Neuronal stem cell (in vitro differentiated cells): ENCODE results near the gene KRT73.

Experiments
- DNase-seq: peaks from one replicate; pipeline ENCODE4 v3.0.0-alpha.2; 2013; ENCODE audit warnings: low spot score
- H2AFZ ChIP-seq: one replicate; pipeline ENCODE4 v1.6.1; 2013; ENCODE audit warnings: mild to moderate bottlenecking, low read length, inconsistent platforms
- H2AK5ac ChIP-seq: 2 replicates; pipeline ENCODE4 v1.6.1; 2013; ENCODE audit warnings: low read depth, mild to moderate bottlenecking, inconsistent platforms, low read length, moderate library complexity, mixed read lengths
- H2BK120ac ChIP-seq: 2 replicates; pipeline ENCODE4 v1.6.1; 2013; ENCODE audit warnings: low read depth, mild to moderate bottlenecking, inconsistent platforms, low read length, moderate library complexity, mixed read lengths
- H2BK12ac ChIP-seq: one replicate; pipeline ENCODE4 v1.6.1; 2013; ENCODE audit warnings: low read length, inconsistent platforms
- H2BK15ac ChIP-seq: 2 replicates; pipeline ENCODE4 v1.6.1; 2013; ENCODE audit warnings: mild to moderate bottlenecking, low read length, inconsistent platforms, mixed read lengths
- H2BK5ac ChIP-seq: one replicate; pipeline ENCODE4 v1.6.1; 2013; ENCODE audit warnings: inconsistent platforms, mild to moderate bottlenecking, low read length, moderate library complexity
- H3K14ac ChIP-seq: one replicate; pipeline ENCODE4 v1.6.1; 2013; ENCODE audit warnings: low read length, inconsistent platforms
- H3K18ac ChIP-seq: 2 replicates; pipeline ENCODE4 v1.6.1; 2013; ENCODE audit warnings: low read length, inconsistent platforms
- H3K23ac ChIP-seq: 2 replicates; pipeline ENCODE4 v1.6.1; 2013; ENCODE audit warnings: low read depth, mild to moderate bottlenecking, mixed read lengths, low read length, inconsistent platforms; ENCODE audit not compliant: poor library complexity
- H3K27ac ChIP-seq: replicated peaks from 3 replicates; pipeline ENCODE4 v1.5.1; 2013; ENCODE audit warnings: low read length, inconsistent platforms
- H3K27me3 ChIP-seq, 3 experiments: 2 replicates each; pipeline ENCODE4 v1.6.1; 2013; ENCODE audit warnings: low read length in 3 of 3, mild to moderate bottlenecking in 2 of 3, inconsistent platforms in 1 of 3, low read depth in 1 of 3, mixed read lengths in 1 of 3, moderate library complexity in 1 of 3; ENCODE audit not compliant: control insufficient read depth in 3 of 3, insufficient read depth in 3 of 3
- H3K36me3 ChIP-seq, 2 donors: replicated peaks in 1 of 2; 2 replicates each; pipeline ENCODE4 v1.6.1; 2013; ENCODE audit warnings: low read length in 2 of 2; ENCODE audit not compliant: control insufficient read depth in 2 of 2, insufficient read depth in 2 of 2
- H3K4ac ChIP-seq: 2 replicates; pipeline ENCODE4 v1.6.1; 2013; ENCODE audit warnings: inconsistent platforms, mild to moderate bottlenecking, low read length, moderate library complexity
- H3K4me1 ChIP-seq, 2 donors: 1 replicate in 1 of 2; 2 replicates in 1 of 2; pipeline ENCODE4 v1.6.1; 2013; ENCODE audit warnings: low read length in 2 of 2, low read depth in 1 of 2; ENCODE audit not compliant: control insufficient read depth in 2 of 2, insufficient read depth in 1 of 2
- H3K4me2 ChIP-seq: one replicate; pipeline ENCODE4 v1.6.1; 2013; ENCODE audit warnings: mild to moderate bottlenecking, low read length, inconsistent platforms; ENCODE audit not compliant: insufficient read depth, poor library complexity, severe bottlenecking
- H3K4me3 ChIP-seq, 2 donors: 2 replicates each; pipeline ENCODE4 v1.5.1; 2013; ENCODE audit warnings: low read length in 2 of 2, mild to moderate bottlenecking in 2 of 2, inconsistent platforms in 1 of 2, moderate library complexity in 1 of 2
- H3K79me1 ChIP-seq: one replicate; pipeline ENCODE4 v1.6.1; 2013; ENCODE audit warnings: low read depth, mild to moderate bottlenecking, inconsistent platforms, low read length, moderate library complexity
- H3K9ac ChIP-seq: one replicate; pipeline ENCODE4 v1.6.1; 2013; ENCODE audit warnings: mild to moderate bottlenecking, low read depth, low read length, inconsistent platforms; ENCODE audit not compliant: poor library complexity
- H3K9me3 ChIP-seq, 2 donors: replicated peaks in 1 of 2; 2 replicates each; pipeline versions ENCODE3 to v1.6.1; 2013; ENCODE audit warnings: low read length in 2 of 2, mild to moderate bottlenecking in 2 of 2, inconsistent platforms in 1 of 2, low read depth in 1 of 2, mixed read lengths in 1 of 2, moderate library complexity in 1 of 2; ENCODE audit not compliant: control insufficient read depth in 2 of 2, insufficient read depth in 1 of 2
- H4K8ac ChIP-seq: one replicate; pipeline ENCODE4 v1.6.1; 2013; ENCODE audit warnings: low read depth, mild to moderate bottlenecking, inconsistent platforms, low read length, moderate library complexity
- H4K91ac ChIP-seq: one replicate; pipeline ENCODE4 v1.6.1; 2013; ENCODE audit warnings: low read length, low read depth, mild to moderate bottlenecking, inconsistent platforms; ENCODE audit not compliant: poor library complexity
- WGBS, 2 donors: extraction: QIAGEN DNeasy Blood & Tissue Kit; methylation state at CpG; one replicate each; pipeline ENCODE4 v1.1.7; 2013; ENCODE audit warnings: missing lambda C conversion rate in 2 of 2, mixed read lengths in 1 of 2; ENCODE audit not compliant: insufficient read length in 2 of 2, insufficient replicate concordance in 1 of 2; ENCODE audit errors: extremely low coverage in 2 of 2; 5-methylcytosine and 5-hydroxymethylcytosine counted together

Gene KRT73

GRCh38 chr12:52584156-52584682, 34.1 kb downstream of the KRT73 start:
- Histone ChIP-seq H3K18ac (no peak overlapping the region), H2BK120ac (no peak overlapping the region), H2AFZ (no peak overlapping the region), H3K27ac (no peak overlapping the region), H3K14ac (no peak overlapping the region), H3K4me2 (no peak overlapping the region), H3K36me3 (no peaks in the 10 kb centered on the region), H3K9ac (no peak overlapping the region), H3K4ac (no peak overlapping the region), H3K23ac (no peak overlapping the region), H3K79me1 (no peaks in the 10 kb centered on the region), H2AK5ac (no peak overlapping the region), H2BK5ac (no peak overlapping the region), H3K4me1 (peaks cover 0 to 2% of the 10 kb centered on the region in 2 donors), H4K8ac (no peak overlapping the region), H3K27me3 (peaks cover 0 to 7% (median 0%) of the 10 kb centered on the region in 3 experiments), H3K9me3 (no peaks in the 10 kb centered on the region), H2BK15ac (no peak overlapping the region), H2BK12ac (no peak overlapping the region), H3K4me3 (no peak overlapping the region), H4K91ac (no peak overlapping the region)
- no CpG with 5 or more reads among the region's 9 CpGs for WGBS, 2 donors
- DNase-seq: no peak

DNA sequence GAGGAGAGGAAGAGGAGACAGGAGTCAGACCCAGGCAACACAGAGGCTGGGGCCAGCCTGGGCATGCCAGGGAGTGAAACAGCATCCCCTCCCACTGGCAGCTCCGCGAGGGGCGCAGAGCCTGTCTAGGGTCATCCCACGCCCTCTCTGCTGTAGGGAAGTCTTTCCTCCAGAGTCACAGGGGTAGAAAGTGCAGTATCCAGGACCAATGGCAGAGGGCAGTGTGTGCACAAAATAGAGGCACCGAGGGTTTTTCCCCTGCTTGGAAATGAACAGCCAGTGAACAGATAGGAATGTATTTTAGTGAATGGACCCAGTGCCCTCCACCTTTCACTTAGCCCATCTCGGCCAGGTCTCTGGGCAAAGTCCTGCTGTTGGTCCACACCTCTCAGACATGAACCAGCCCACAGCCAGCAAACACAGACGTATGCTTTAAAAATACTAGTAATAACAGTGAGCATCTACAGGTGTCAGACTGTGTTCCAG, 35.3 kb downstream of the KRT73 start:
- Histone ChIP-seq H3K79me1 (no peaks in the 10 kb centered on the region), H4K91ac (no peak overlapping the region), H3K27me3 (peaks cover 0 to 17% (median 0%) of the 10 kb centered on the region in 3 experiments), H4K8ac (no peak overlapping the region), H3K9ac (no peak overlapping the region), H3K9me3 (no peaks in the 10 kb centered on the region), H3K4me3 (no peak overlapping the region), H3K4me2 (no peak overlapping the region), H2BK120ac (no peak overlapping the region), H3K14ac (peak overlapping the region; percentile 10), H2BK5ac (peak overlapping the region; percentile 8), H3K36me3 (no peaks in the 10 kb centered on the region), H2BK12ac (peak overlapping the region; percentile 48), H2AK5ac (no peak overlapping the region), H3K4ac (no peak overlapping the region), H3K27ac (no peak overlapping the region), H3K23ac (no peak overlapping the region), H3K4me1 (peaks cover 0 to 2% of the 10 kb centered on the region in 2 donors), H3K18ac (peak overlapping the region; percentile 2), H2AFZ (no peak overlapping the region), H2BK15ac (no peak overlapping the region)
- no CpG with 5 or more reads among the region's 7 CpGs for WGBS, 2 donors
- DNase-seq: peak; percentile 71

GRCh38 chr12:52582486-52582885, 35.9 kb downstream of the KRT73 start:
- H3K9ac ChIP-seq: no peak overlapping the region
- H3K27ac ChIP-seq: no peak overlapping the region
- H3K4ac ChIP-seq: no peak overlapping the region
- H3K14ac ChIP-seq: no peak overlapping the region
- H3K4me2 ChIP-seq: no peak overlapping the region
- no peak overlapping the region for H3K23ac ChIP-seq
- H2BK12ac ChIP-seq: no peak overlapping the region
- H2BK5ac ChIP-seq: peak overlapping the region; percentile 8
- peaks cover 0 to 2% of the 10 kb centered on the region in 2 donors for H3K4me1 ChIP-seq
- no peak overlapping the region for H4K91ac ChIP-seq
- H4K8ac ChIP-seq: no peak overlapping the region
- H3K27me3 ChIP-seq: peaks cover 0 to 20% (median 0%) of the 10 kb centered on the region in 3 experiments
- peak overlapping the region; percentile 12 for H2AK5ac ChIP-seq
- H3K4me3 ChIP-seq: no peak overlapping the region
- no peak overlapping the region for H2BK120ac ChIP-seq
- no peak overlapping the region for H2AFZ ChIP-seq
- H3K9me3 ChIP-seq: no peaks in the 10 kb centered on the region
- H3K18ac ChIP-seq: peak overlapping the region; percentile 2
- DNase-seq: no peak
- H2BK15ac ChIP-seq: no peak overlapping the region
- no peaks in the 10 kb centered on the region for H3K36me3 ChIP-seq
- WGBS, 2 donors: no CpG with 5 or more reads among the region's 2 CpGs
- no peaks in the 10 kb centered on the region for H3K79me1 ChIP-seq

DNA sequence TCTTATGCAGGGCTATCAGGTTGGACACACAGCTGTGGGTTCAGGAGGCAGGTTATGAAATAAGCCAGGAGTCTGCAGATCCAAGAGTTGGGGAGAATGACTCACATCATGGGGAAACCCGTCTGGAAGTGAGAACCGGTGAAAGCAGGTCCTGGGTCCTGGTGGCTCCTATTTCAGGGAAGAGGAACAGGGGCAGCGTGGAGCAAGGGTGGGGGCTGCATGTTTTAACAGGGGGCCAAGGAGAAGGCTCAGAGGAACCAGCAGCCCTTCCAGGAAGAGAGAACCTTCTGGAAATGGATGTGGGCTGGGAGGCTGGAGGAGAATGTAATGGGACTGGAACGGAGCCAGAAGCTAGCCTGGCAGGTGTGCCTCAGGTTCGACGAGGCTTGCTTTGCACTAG, 36.9 kb downstream of the KRT73 start:
- no peak overlapping the region for H3K4me2 ChIP-seq

More for the DNA sequence above, 36.9 kb downstream of the KRT73 start:
- peaks cover 0 to 21% (median 0%) of the 10 kb centered on the region in 3 experiments for H3K27me3 ChIP-seq
- no peaks in the 10 kb centered on the region for H3K36me3 ChIP-seq
- no peak overlapping the region for H3K4me3 ChIP-seq
- no peak overlapping the region for H3K9ac ChIP-seq
- no peak overlapping the region for H3K18ac ChIP-seq
- H4K8ac ChIP-seq: no peak overlapping the region
- WGBS, 2 donors: no CpG with 5 or more reads among the region's 6 CpGs
- H2AFZ ChIP-seq: no peak overlapping the region
- H3K23ac ChIP-seq: no peak overlapping the region
- H3K4ac ChIP-seq: no peak overlapping the region
- no peak overlapping the region for H2BK5ac ChIP-seq
- H2BK15ac ChIP-seq: no peak overlapping the region
- H3K27ac ChIP-seq: no peak overlapping the region
- H3K14ac ChIP-seq: no peak overlapping the region
- H3K4me1 ChIP-seq: peaks cover 0 to 5% of the 10 kb centered on the region in 2 donors
- no peak overlapping the region for H4K91ac ChIP-seq
- no peak overlapping the region for H2BK120ac ChIP-seq
- no peaks in the 10 kb centered on the region for H3K9me3 ChIP-seq
- no peak overlapping the region for H2BK12ac ChIP-seq
- no peak overlapping the region for H2AK5ac ChIP-seq
- no peak for DNase-seq
- no peaks in the 10 kb centered on the region for H3K79me1 ChIP-seq
